ENCODE data around the gene WNT3.

The WNT3 gene

GRCh38 chr17:46789610-46790009, 28.9 kb downstream of the WNT3 start:
- in situ Hi-C loops (cut with MboI; ENCODE audit: low sequenced_read_pairs): no loop called here

GRCh38 chr17:46788796-46789195, 29.7 kb downstream of the WNT3 start:
- in situ Hi-C loops (cut with MboI; ENCODE audit: low sequenced_read_pairs): no loop called here

DNA sequence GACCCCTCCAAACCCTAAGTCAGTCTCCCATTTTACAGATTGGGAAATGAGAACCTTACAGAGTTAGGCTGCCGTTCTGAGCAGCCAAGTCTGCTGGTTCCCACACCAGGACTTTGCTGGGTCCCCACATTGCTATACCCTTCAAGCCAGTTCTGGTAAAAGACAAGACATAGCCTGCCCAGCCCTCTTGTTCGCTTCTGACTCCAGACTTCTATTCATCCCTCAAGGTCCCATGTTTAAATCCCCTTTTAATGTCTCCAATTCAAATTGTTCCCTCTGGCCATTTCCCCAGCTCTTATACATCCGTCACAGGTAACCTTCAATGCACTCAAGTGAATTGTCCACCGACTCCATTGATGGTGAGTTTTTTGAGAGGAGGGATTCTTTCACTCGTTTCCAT, 30.2 kb downstream of the WNT3 start:
- in situ Hi-C loops (cut with MboI; ENCODE audit: low sequenced_read_pairs): no loop called here

DNA sequence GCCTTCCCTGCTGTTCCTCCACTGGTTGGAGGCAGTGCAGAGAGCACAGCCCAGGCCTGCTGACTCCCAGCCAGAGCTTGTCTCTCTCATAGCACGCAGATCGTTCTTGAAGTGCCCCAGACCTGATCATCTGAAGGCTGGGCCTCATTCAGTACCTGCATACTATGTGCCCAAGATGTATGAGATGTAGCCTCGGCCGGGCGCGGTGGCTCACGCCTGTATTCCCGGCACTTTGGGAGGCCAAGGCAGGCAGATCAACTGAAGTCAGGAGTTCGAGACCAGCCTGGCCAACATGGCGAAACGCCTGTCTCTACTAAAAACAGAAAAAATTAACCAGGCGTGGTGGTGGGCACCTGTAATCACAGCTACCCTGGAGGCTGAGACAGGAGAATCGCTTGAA, 31.0 kb downstream of the WNT3 start:
- in situ Hi-C loops (cut with MboI; ENCODE audit: low sequenced_read_pairs): no loop called here

DNA sequence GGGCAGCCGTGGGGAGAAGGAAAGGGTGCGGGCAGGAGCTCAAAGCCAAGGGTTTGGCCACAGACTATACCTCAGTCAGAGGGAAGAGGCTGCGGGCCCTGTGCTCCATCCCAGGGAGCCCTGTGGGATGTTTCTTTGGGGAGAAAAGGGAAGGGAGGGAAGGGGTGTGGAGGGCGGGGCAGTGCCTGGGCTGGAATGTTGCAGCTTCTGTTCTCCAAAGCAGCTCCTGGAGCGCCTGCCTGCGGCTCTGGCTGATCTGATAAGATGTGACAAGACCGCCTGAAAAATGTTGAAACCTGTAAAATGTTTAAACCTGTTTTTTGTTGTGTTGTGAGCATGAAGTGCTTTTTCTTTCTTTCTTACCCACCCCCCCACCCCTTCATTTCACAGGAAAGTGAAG, 32.8 kb downstream of the WNT3 start:
- in situ Hi-C loops (cut with MboI; ENCODE audit: low sequenced_read_pairs): no loop called here

GRCh38 chr17:46783031-46783593, 35.4 kb downstream of the WNT3 start:
- in situ Hi-C loops (cut with MboI; ENCODE audit: low sequenced_read_pairs): no loop called here

- in situ Hi-C loops (cut with MboI; ENCODE audit: low sequenced_read_pairs): no loop called here
Observed at GRCh38 chr17:46782250-46782953, 36.1 kb downstream of the WNT3 start.

- in situ Hi-C loops (cut with MboI; ENCODE audit: low sequenced_read_pairs): no loop called here
Observed at GRCh38 chr17:46780003-46780373, 38.5 kb downstream of the WNT3 start.

DNA sequence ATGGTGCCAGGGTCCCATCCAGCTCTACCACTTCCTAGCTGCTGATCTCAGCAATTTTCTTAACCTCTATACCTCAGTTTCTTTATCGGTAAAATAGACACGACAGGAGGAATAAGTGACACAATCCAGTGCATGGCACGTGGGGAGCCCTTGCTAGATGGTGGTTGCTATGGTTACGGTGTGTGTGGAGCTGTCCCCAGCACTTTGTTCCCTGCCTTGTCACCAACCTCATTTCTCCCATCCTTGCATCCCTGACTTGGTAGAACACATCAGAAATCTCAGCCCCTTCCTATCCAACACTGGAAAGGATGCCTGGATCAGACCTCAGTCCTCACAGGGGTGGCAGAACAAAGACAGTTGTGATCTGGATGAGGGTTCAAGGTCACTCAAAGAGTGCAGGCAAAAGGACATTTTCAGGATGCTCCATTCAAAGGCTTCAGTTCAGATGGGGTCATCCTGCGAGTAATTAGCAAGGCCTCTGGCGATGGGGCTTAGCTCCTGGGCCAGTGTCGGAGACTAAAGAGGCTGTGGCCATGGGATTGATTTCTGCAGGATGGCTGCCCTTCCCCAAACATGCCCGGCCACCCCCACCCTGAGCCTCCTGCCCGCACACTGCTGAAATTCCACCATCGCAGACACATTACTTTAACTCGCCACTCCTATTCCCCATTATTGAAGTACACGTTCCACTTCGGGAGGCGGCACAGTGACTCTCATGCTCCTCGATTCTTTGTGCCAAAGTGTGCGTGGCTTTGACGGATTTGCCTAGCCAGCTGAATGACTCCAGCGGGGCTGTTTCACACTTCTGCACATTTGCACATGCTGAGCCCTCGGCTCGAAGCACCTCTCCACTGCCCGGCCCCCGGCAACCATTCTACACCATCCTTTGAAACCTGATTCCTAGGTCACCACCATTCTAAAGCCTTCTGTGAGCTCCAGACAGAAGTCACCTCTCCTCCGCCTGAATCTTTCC, 40.3 kb downstream of the WNT3 start:
- in situ Hi-C loops (cut with MboI; ENCODE audit: low sequenced_read_pairs): no loop called here

GRCh38 chr17:46776298-46777005, 42.0 kb downstream of the WNT3 start:
- in situ Hi-C loops (cut with MboI; ENCODE audit: low sequenced_read_pairs): no loop called here

GRCh38 chr17:46774108-46774737, 44.3 kb downstream of the WNT3 start:
- in situ Hi-C loops (cut with MboI; ENCODE audit: low sequenced_read_pairs): no loop called here

DNA sequence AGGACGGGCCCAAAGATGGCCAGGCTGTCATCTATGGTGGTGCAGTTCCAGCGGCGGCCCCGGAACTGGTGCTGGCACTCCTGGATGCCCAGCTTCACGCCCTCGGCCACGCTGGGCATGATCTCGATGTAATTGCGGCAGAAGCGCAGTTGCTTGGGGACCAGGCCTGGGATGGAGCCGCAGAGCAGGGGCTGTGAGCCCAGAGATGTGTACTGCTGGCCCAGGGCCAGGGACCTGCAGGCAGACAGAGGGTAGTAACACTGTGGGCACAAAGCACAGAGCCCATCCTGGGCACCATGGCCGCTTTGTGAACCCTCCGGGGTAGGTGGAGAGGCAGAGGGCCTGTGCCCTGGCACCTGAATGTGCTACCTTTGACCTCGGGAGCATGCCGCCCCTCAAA, 44.8 kb downstream of the WNT3 start:
- in situ Hi-C loops (cut with MboI; ENCODE audit: low sequenced_read_pairs): no loop called here

GRCh38 chr17:46773221-46773605, 45.3 kb downstream of the WNT3 start:
- in situ Hi-C loops (cut with MboI; ENCODE audit: low sequenced_read_pairs): no loop called here

DNA sequence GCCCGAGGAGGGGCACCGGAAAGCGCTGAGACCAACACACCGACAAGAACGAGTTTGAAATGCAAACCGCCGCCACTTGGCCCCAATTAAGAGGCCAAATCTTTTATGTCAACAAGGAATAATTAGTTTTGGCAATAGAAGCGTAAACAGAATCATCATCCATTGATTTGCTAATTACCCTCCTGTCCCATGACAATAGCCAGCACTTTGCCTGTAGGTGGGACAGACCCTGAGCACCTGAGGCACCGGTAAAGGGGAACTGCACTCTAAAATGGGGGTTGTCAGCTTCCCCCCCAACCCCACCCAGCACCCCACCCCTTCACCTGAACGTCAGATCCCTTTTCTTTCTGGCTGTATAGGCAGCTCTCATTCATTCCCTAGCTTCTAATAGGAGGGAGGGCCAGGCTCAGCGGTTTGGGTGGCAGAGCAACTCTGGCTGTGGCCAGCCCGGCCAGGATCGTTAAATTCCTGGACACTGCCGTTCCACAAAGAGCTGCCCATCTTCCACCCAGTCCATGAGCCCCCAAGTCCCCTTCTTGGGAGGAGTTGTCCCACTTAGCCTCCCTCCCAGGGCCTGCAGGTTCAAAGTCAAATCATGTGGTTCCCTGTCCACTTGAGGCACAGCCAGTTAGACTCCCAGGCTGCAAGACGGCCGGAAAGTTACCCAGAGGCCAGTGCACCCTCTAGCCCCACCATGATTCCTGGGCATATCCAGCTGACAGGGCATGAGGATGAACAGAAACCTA, 45.8 kb downstream of the WNT3 start:
- in situ Hi-C loops (cut with MboI; ENCODE audit: low sequenced_read_pairs): no loop called here

GRCh38 chr17:46771561-46772474, 46.7 kb downstream of the WNT3 start:
- in situ Hi-C loops (cut with MboI; ENCODE audit: low sequenced_read_pairs): no loop called here

DNA sequence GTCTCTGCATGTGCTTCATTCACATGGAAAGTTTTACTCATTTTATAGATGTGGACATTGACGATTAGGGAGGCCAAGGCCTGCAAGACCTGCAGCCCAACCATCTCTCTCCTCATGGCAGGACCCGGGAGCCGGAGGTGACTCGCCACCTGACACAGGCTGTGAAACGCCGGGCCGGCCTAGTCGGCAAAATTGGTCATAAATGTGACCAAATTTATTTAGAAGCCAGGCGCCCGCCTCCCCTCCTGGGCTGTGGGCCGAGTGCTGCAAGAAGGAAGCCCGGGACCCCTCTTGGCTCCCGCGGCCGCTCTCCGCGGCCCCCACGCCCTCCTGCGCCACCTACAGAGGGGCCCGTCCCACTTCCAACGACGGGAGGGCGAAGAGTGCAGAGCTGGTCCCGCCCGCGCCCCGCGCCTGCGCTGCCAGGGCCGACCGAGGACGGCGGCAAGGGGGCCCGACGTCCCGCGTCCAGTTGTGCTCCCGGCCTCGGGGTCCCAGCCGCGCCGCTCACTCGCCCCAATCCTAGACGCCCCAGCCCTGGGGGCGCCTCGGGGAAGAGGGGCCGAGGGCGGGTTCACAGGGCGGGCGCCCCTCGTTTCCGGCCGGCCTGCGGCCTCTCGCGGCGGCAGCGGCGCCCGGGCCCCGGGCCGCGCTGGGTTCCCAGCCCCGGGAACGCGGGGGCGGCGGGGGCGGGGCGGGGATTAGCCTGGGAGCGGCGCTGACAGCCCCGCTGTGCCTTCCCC, 47.5 kb downstream of the WNT3 start:
- in situ Hi-C loops (cut with MboI; ENCODE audit: low sequenced_read_pairs): no loop called here

DNA sequence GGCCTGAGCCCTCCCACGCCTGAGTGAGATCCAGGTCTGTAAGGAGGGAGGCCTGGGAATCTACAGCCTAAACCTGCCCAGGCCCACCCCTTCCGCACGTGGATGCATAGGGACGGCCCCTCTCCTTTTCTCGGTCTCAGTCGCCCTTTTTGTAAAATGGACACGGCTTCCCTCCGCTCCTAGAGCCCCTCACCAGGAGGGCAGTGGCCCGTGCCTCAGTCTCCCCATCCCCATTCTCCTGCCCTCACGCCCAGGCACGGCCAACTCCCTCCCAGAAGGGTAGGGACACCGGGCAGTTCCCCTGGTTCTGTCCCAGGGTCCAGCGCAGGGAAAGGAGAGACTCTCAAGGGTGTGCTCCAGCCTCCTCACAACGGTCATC, 48.1 kb downstream of the WNT3 start:
- in situ Hi-C loops (cut with MboI; ENCODE audit: low sequenced_read_pairs): no loop called here
